ENCODE data around the gene C4orf36.
A peak's percentile ranks its signal among the peaks of the same experiment; 100 is the strongest.

Gene C4orf36

GRCh38 chr4:86908251-86908657, 16.0 kb upstream of the C4orf36 start:
- TF ChIP-seq CTCF (IDR thresholded peaks at IDR 0.05; ENCODE audit: insufficient read depth, low read length, missing control alignments), result no peak
- no peak overlapping the region for H3K4me3 ChIP-seq (ENCODE audit: low read depth, low read length)
- POLR2A ChIA-PET, result interaction anchor here (0.6 kb wide), 1 partner anchor 325 kb away, joined by 3 read pairs; no protein-coding TSS in a partner anchor
- CTCF ChIA-PET, result interaction anchor here (1.5 to 7.3 kb wide), 3 partner anchors 14 to 412 kb away, joined by 8 to 32 read pairs (median 11); no protein-coding TSS in a partner anchor
- DNase-seq (ENCODE audit: low read depth, low spot score), result no peak

- TF ChIP-seq CTCF (IDR thresholded peaks at IDR 0.05; ENCODE audit: insufficient read depth, low read length, missing control alignments), result no peak
- ChIA-PET CTCF (interaction anchor here (11.3 kb wide), 1 partner anchor 404 kb away, joined by 180 read pairs; no protein-coding TSS in a partner anchor), POLR2A (no interaction called here)
- no peak overlapping the region for H3K4me3 ChIP-seq (ENCODE audit: low read depth, low read length)
- no peak for DNase-seq (ENCODE audit: low read depth, low spot score)
These were observed 9.6 kb upstream of the C4orf36 start for GRCh38 chr4:86901864-86902263.

- TF ChIP-seq CTCF (IDR thresholded peaks at IDR 0.05; ENCODE audit: insufficient read depth, low read length, missing control alignments), result peak; percentile 8
- no peak for DNase-seq (ENCODE audit: low read depth, low spot score)
- ChIA-PET CTCF (interaction anchor here (1.0 to 11.3 kb wide), 3 partner anchors 375 to 409 kb away, joined by 3 to 180 read pairs (median 4); no protein-coding TSS in a partner anchor), POLR2A (no interaction called here)
- H3K4me3 ChIP-seq (ENCODE audit: low read depth, low read length), result no peak overlapping the region
These were observed 6.3 kb upstream of the C4orf36 start for GRCh38 chr4:86898562-86898961.

- CTCF ChIA-PET, result interaction anchor here (0.8 to 11.3 kb wide), 8 partner anchors 24 to 399 kb away, joined by 3 to 180 read pairs (median 3); no protein-coding TSS in a partner anchor
- POLR2A ChIA-PET, result no interaction called here
These were observed 4.4 kb upstream of the C4orf36 start for GRCh38 chr4:86896596-86896995.

GRCh38 chr4:86895692-86896488, 3.7 kb upstream of the C4orf36 start:
- peak; percentile 55 for TF ChIP-seq CTCF (IDR thresholded peaks at IDR 0.05; ENCODE audit: insufficient read depth, low read length, missing control alignments)
- peak; percentile 34 for DNase-seq (ENCODE audit: low read depth, low spot score)
- CTCF ChIA-PET, result interaction anchor here (0.8 to 11.3 kb wide), 7 partner anchors 8 to 398 kb away, joined by 3 to 180 read pairs (median 7); no protein-coding TSS in a partner anchor
- POLR2A ChIA-PET, result no interaction called here
- H3K4me3 ChIP-seq (ENCODE audit: low read depth, low read length), result no peak overlapping the region

More at GRCh38 chr4:86896596-86896995, 4.4 kb upstream of the C4orf36 start:
- DNase-seq (ENCODE audit: low read depth, low spot score), result no peak
- TF ChIP-seq CTCF (IDR thresholded peaks at IDR 0.05; ENCODE audit: insufficient read depth, low read length, missing control alignments), result no peak
- no peak overlapping the region for H3K4me3 ChIP-seq (ENCODE audit: low read depth, low read length)

- TF ChIP-seq CTCF (IDR thresholded peaks at IDR 0.05; ENCODE audit: insufficient read depth, low read length, missing control alignments), result no peak
- no peak for DNase-seq (ENCODE audit: low read depth, low spot score)
- H3K4me3 ChIP-seq (ENCODE audit: low read depth, low read length), result no peak overlapping the region
- POLR2A ChIA-PET, result no interaction called here
- CTCF ChIA-PET, result interaction anchor here (0.9 to 5.7 kb wide), 9 partner anchors 9 to 397 kb away, joined by 3 to 117 read pairs (median 3); partner anchors contain the start of gene PTPN13
These were observed 2.2 kb upstream of the C4orf36 start for GRCh38 chr4:86894455-86894854.

Data from AG04449 (cell line).